OCI-LY1 (cell line): Measurements from ENCODE around the gene CLDN19.

Experiments
- EZH2 ChIP-seq: fragments of 200-600 bp; sonication (generic), shearing (Covaris generic); IDR thresholded peaks from 2 replicates; pipeline ENCODE4 v1.8.0; 2017; ENCODE audit warnings: borderline replicate concordance, mixed run types, mild to moderate bottlenecking, antibody characterized with exemption, low read length, moderate library complexity, mixed read lengths
- TF ChIP-seq, protein P1 (sequence below): fragments of 200-600 bp; sonication (generic), shearing (Covaris generic); IDR thresholded peaks from 2 replicates; pipeline ENCODE4 v1.5.1; 2017; ENCODE audit warnings: mild to moderate bottlenecking, antibody characterized with exemption, low read length, moderate library complexity, mixed read lengths

DNA sequence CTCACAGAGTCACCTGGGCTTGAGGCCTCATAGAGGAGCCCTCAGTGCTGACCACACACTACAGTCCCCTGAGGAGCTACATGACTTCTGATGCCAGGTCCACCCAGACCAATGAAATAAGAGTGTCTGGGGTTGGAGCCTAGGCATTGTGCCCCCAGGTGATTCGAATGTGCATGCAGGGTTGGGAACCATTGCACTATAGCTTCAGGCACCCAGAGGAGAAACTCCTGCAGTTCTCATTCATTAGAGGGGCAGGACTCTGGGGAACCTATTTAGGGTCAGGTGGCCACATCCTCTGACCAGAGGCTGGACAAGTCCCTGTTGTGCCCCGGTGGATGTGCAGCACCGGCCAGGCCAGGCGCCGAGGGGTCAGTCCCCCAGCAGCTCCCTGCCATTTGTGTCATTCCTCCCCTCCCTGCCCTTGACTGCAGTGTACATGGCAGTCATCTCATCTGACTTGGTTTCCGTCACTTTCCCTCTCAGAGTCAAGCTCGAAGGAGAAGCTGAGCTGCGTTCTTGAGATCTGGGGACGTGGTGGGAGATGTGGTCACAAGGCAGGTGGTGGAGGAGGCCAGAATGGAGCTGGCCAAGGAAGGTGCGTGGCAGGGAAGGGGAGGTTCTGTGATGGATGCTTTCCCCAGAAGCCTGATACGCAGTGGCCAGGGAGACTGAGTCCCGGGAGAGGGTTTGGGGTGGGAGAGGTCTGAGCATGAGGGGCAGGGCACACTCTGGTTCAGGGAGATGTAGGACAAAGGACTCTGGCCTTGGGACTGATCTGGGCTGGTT lies 6.4 kb downstream of the CLDN19 start:
- TF ChIP-seq, protein P1, sequence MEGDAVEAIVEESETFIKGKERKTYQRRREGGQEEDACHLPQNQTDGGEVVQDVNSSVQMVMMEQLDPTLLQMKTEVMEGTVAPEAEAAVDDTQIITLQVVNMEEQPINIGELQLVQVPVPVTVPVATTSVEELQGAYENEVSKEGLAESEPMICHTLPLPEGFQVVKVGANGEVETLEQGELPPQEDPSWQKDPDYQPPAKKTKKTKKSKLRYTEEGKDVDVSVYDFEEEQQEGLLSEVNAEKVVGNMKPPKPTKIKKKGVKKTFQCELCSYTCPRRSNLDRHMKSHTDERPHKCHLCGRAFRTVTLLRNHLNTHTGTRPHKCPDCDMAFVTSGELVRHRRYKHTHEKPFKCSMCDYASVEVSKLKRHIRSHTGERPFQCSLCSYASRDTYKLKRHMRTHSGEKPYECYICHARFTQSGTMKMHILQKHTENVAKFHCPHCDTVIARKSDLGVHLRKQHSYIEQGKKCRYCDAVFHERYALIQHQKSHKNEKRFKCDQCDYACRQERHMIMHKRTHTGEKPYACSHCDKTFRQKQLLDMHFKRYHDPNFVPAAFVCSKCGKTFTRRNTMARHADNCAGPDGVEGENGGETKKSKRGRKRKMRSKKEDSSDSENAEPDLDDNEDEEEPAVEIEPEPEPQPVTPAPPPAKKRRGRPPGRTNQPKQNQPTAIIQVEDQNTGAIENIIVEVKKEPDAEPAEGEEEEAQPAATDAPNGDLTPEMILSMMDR = no peak
- TF ChIP-seq EZH2 = no peak
